Esophagus muscularis mucosa (tissue), 4 donors: ENCODE data around the gene DTWD1. TPM values are rescaled to one million over a fixed set of nuclear protein-coding genes. Genes with fewer than 3 reads are reported as not detected.

Experiments
- DNase-seq: peaks from one replicate; pipeline ENCODE4 v3.0.0-alpha.2; 2017; ENCODE audit errors: extremely low spot score
- H3K27ac ChIP-seq, 4 donors: fragments of 200-600 bp; sonication (generic); replicated peaks in 1 of 4; 1 replicate in 3 of 4; 2 replicates in 1 of 4; pipeline ENCODE4 v1.5.1; 2016 to 2019; ENCODE audit warnings: mild to moderate bottlenecking in 1 of 4
- H3K27me3 ChIP-seq, 4 donors: fragments of 200-600 bp; sonication (generic); one replicate each; pipeline versions ENCODE4 v1.5.1 to v1.6.0; 2016 to 2019
- H3K36me3 ChIP-seq, 4 donors: fragments of 200-600 bp; sonication (generic); one replicate each; pipeline ENCODE4 v1.5.1; 2016 to 2019
- H3K4me1 ChIP-seq, 4 donors: fragments of 200-600 bp; sonication (generic); one replicate each; pipeline ENCODE4 v1.5.1; 2016 to 2019
- H3K4me3 ChIP-seq, 4 donors: fragments of 200-600 bp; sonication (generic); 1 replicate in 2 of 4; 2 replicates in 2 of 4; pipeline ENCODE4 v1.5.1; 2016 to 2019; ENCODE audit warnings: mild to moderate bottlenecking in 4 of 4, moderate library complexity in 1 of 4
- H3K9me3 ChIP-seq, 4 donors: fragments of 200-600 bp; sonication (generic); 1 replicate in 3 of 4; 2 replicates in 1 of 4; pipeline ENCODE4 v1.5.1; 2016 to 2019
- CTCF ChIP-seq, 3 experiments: fragments of 200-600 bp in 2 of 3; fragments of 450-650 bp in 1 of 3; sonication (generic) in 2 of 3; IDR thresholded peaks; one replicate each; pipeline ENCODE4 v1.5.1; 2017 to 2019; ENCODE audit warnings: antibody characterized with exemption in 3 of 3, mild to moderate bottlenecking in 2 of 3, moderate library complexity in 1 of 3
- EP300 ChIP-seq: sonication (generic); formaldehyde crosslinking; IDR thresholded peaks from one replicate; pipeline ENCODE4 v1.6.1; 2017; ENCODE audit warnings: antibody characterized with exemption
- POLR2A ChIP-seq: fragments of 450-650 bp; IDR thresholded peaks from one replicate; pipeline ENCODE4 v1.6.1; 2017; ENCODE audit warnings: antibody characterized with exemption, moderate library complexity, mild to moderate bottlenecking, low read depth
- POLR2AphosphoS5 ChIP-seq, 2 donors: sonication (generic); formaldehyde crosslinking; IDR thresholded peaks; one replicate each; pipeline ENCODE4 v1.6.1; 2017; ENCODE audit warnings: antibody characterized with exemption in 2 of 2
- WGBS: methylation state at CpG from one replicate; pipeline ENCODE4 v1.1.5; 2018; 5-methylcytosine and 5-hydroxymethylcytosine counted together
- intact Hi-C: fragments of 100-400 bp; cut with DNase I; formaldehyde crosslinking; loops from one replicate; pipeline ENCODE4 v1.15.1; 2023
- total RNA-seq, 4 donors: library from RNA; depleted of rRNA; stranded (reverse); fragments of >200 nt; gene quantifications; one replicate each; pipeline versions ENCODE4 v1.1.0 to v1.2.1, GENCODE V29; 2016

DTWD1 gene
- total RNA-seq, 4 donors from 2014 or later, result 21.0 to 35.3 (median 27.8) TPM

- Histone ChIP-seq H3K36me3 (peaks cover 0 to 28% (median 15%) of the 10 kb centered on the region in 4 donors), H3K4me3 (peak overlapping the region in 3 of 4 donors; percentile 73 to 80 (median 74)), H3K27ac (peak overlapping the region in 1 of 4 donors; percentile 87), H3K9me3 (peaks cover 2 to 8% (median 6%) of the 10 kb centered on the region in 4 donors), H3K4me1 (peaks cover 11 to 46% (median 36%) of the 10 kb centered on the region in 4 donors), H3K27me3 (no peaks in the 10 kb centered on the region)
- intact Hi-C loops, result loop anchor here (5.0 to 10.0 kb wide), 3 partner anchors 185 to 512 kb away; no protein-coding TSS in a partner anchor
- TF ChIP-seq CTCF (IDR thresholded peaks at IDR 0.05) (peak in 1 of 3 experiments; percentile 3), POLR2AphosphoS5 (IDR thresholded peaks at IDR 0.05) (no peak), POLR2A (no peak), EP300 (no peak)
- 83% methylated on average over 3 of the region's 3 CpGs for WGBS
- no peak for DNase-seq
Observed at GRCh38 chr15:49622561-49622960, 1.7 kb downstream of the DTWD1 start.

GRCh38 chr15:49624056-49624455 is 3.2 kb downstream of the DTWD1 start:
- no peaks in the 10 kb centered on the region for H3K27me3 ChIP-seq
- no peak for DNase-seq
- peaks cover 2 to 8% (median 6%) of the 10 kb centered on the region in 4 donors for H3K9me3 ChIP-seq
- no peak overlapping the region for H3K4me3 ChIP-seq
- no peak overlapping the region for H3K27ac ChIP-seq
- intact Hi-C loops, result loop anchor here (5.0 to 10.0 kb wide), 3 partner anchors 187 to 511 kb away; no protein-coding TSS in a partner anchor
- whole genome bisulfite sequencing, result 58% methylated on average over 2 of the region's 2 CpGs
- no peak for TF ChIP-seq POLR2AphosphoS5 (IDR thresholded peaks at IDR 0.05)
- no peak for TF ChIP-seq CTCF (IDR thresholded peaks at IDR 0.05)
- TF ChIP-seq POLR2A, result no peak
- TF ChIP-seq EP300, result no peak
- peaks cover 0 to 38% (median 21%) of the 10 kb centered on the region in 4 donors for H3K36me3 ChIP-seq
- peaks cover 11 to 46% (median 35%) of the 10 kb centered on the region in 4 donors for H3K4me1 ChIP-seq

GRCh38 chr15:49625460-49626036 is 4.7 kb downstream of the DTWD1 start:
- Histone ChIP-seq H3K9me3 (peaks cover 2 to 8% (median 6%) of the 10 kb centered on the region in 4 donors), H3K36me3 (peaks cover 0 to 41% (median 24%) of the 10 kb centered on the region in 4 donors), H3K27ac (no peak overlapping the region), H3K4me3 (no peak overlapping the region), H3K4me1 (peaks cover 11 to 36% (median 26%) of the 10 kb centered on the region in 4 donors), H3K27me3 (no peaks in the 10 kb centered on the region)
- TF ChIP-seq CTCF (IDR thresholded peaks at IDR 0.05) (no peak), POLR2A (no peak), POLR2AphosphoS5 (IDR thresholded peaks at IDR 0.05) (no peak), EP300 (no peak)
- WGBS, result 94% methylated on average over 5 of the region's 5 CpGs
- DNase-seq, result no peak
- intact Hi-C loops, result loop anchor here (10.0 kb wide), 1 partner anchor 509 kb away; no protein-coding TSS in a partner anchor

GRCh38 chr15:49627407-49627877 is 6.6 kb downstream of the DTWD1 start:
- H3K27me3 ChIP-seq, result no peaks in the 10 kb centered on the region
- H3K4me3 ChIP-seq, result no peak overlapping the region
- peaks cover 2 to 8% (median 6%) of the 10 kb centered on the region in 4 donors for H3K9me3 ChIP-seq
- H3K4me1 ChIP-seq, result peaks cover 11 to 30% (median 17%) of the 10 kb centered on the region in 4 donors
- H3K27ac ChIP-seq, result no peak overlapping the region
- TF ChIP-seq CTCF (IDR thresholded peaks at IDR 0.05), result no peak
- TF ChIP-seq EP300, result no peak
- no peak for TF ChIP-seq POLR2AphosphoS5 (IDR thresholded peaks at IDR 0.05)
- TF ChIP-seq POLR2A, result no peak
- 57% methylated on average over 1 of the region's 1 CpG for WGBS
- peaks cover 0 to 59% (median 31%) of the 10 kb centered on the region in 4 donors for H3K36me3 ChIP-seq
- intact Hi-C loops, result loop anchor here (10.0 kb wide), 1 partner anchor 507 kb away; no protein-coding TSS in a partner anchor
- DNase-seq, result no peak
